ENCODE results near the gene HLA-A. TPM values are rescaled to one million over a fixed set of nuclear protein-coding genes. Genes with fewer than 3 reads are reported as not detected.

The HLA-A gene
- total and polyA plus RNA-seq, 2 of the 13 experiments (the other 11 are each of a cell fraction or from before 2014, with no cell fraction given) = 345 to 527 TPM

- TF ChIP-seq ARID5B (CRISPR knock-in tag; IDR thresholded peaks at IDR 0.05) (no peak), HNRNPK (IDR thresholded peaks at IDR 0.05; ENCODE audit: low read depth, low read length, poor library complexity, severe bottlenecking) (peak; percentile 11), SRSF9 (IDR thresholded peaks at IDR 0.05; ENCODE audit: borderline replicate concordance, insufficient read depth, low read depth, low read length, poor library complexity, severe bottlenecking) (no peak), YY1 (IDR thresholded peaks at IDR 0.05; ENCODE audit: insufficient read depth, insufficient replicate concordance, low read depth, low read length) (peak; percentile 65), ZNF644 (CRISPR knock-in tag; IDR thresholded peaks at IDR 0.05; ENCODE audit: low read depth) (no peak), FOXK2 (IDR thresholded peaks at IDR 0.05) (no peak), KAT2B (IDR thresholded peaks at IDR 0.05; ENCODE audit: borderline replicate concordance, low read depth, low read length) (no peak), UBTF (CRISPR knock-in tag; IDR thresholded peaks at IDR 0.05) (no peak), SAP130 (CRISPR knock-in tag; IDR thresholded peaks at IDR 0.05; ENCODE audit: low read depth) (peak; percentile 56), ZNF263 (CRISPR knock-in tag; IDR thresholded peaks at IDR 0.05) (0 out of 2 replicates have a peak, but pooled peaks have one; percentile 21), HNRNPLL (IDR thresholded peaks at IDR 0.05; ENCODE audit: low read depth, low read length, poor library complexity, severe bottlenecking) (peak; percentile 38), ZFP82 (CRISPR knock-in tag; IDR thresholded peaks at IDR 0.05; ENCODE audit: borderline replicate concordance) (no peak), HIVEP1 (CRISPR knock-in tag; IDR thresholded peaks at IDR 0.05) (peak; percentile 72; the same call in 1 of the 2 replicates), ZSCAN25 (CRISPR knock-in tag; IDR thresholded peaks at IDR 0.05) (no peak), MYC (CRISPR knock-in tag; IDR thresholded peaks at IDR 0.05; ENCODE audit: borderline replicate concordance) (0 out of 2 replicates have a peak, but pooled peaks have one; percentile 28), ZNF670 (CRISPR knock-in tag; IDR thresholded peaks at IDR 0.05; ENCODE audit: borderline replicate concordance) (no peak), RELA (CRISPR knock-in tag; IDR thresholded peaks at IDR 0.05) (no peak), NFKB2 (CRISPR knock-in tag; IDR thresholded peaks at IDR 0.05; ENCODE audit: borderline replicate concordance) (peak; percentile 25; the same call in 1 of the 2 replicates), HNRNPL (IDR thresholded peaks at IDR 0.05; ENCODE audit: low read depth, low read length) (0 out of 2 replicates have a peak, but pooled peaks have one; percentile 62), MXD3 (CRISPR knock-in tag; IDR thresholded peaks at IDR 0.05) (no peak), CENPT (CRISPR knock-in tag; IDR thresholded peaks at IDR 0.05; ENCODE audit: low read depth) (no peak), KDM2A (CRISPR knock-in tag; IDR thresholded peaks at IDR 0.05; ENCODE audit: borderline replicate concordance, low read depth) (peak; percentile 55; the same call in 1 of the 2 replicates), DRAP1 (CRISPR knock-in tag; IDR thresholded peaks at IDR 0.05) (peak; percentile 89)
Observed at GRCh38 chr6:29942275-29943052, at the start of gene HLA-A (continued).

All from HepG2 (cell line).